ENCODE data around the gene SYNJ2. TPM values are rescaled to one million over a fixed set of nuclear protein-coding genes. Genes with fewer than 3 reads are reported as not detected.

SYNJ2 gene
- total and polyA plus RNA-seq, 2 experiments from 2014 or later = 2.8 to 5.6 TPM

GRCh38 chr6:158066136-158066781, 84.6 kb downstream of the SYNJ2 start:
- H3K27ac ChIP-seq (ENCODE audit: low read depth) = no peak overlapping the region
- no peaks in the 10 kb centered on the region for H3K9me2 ChIP-seq (ENCODE audit: insufficient read depth)
- no peaks in the 10 kb centered on the region for H3K36me3 ChIP-seq (ENCODE audit: insufficient read depth)
- Mint-ChIP-seq H3K4me1 (peaks cover 13% of the 10 kb centered on the region; the same call in 2 of the 3 replicates), H3K4me3 (no peak overlapping the region), H3K27ac (no peak overlapping the region), H3K36me3 (ENCODE audit: low read depth) (peaks cover 13% of the 10 kb centered on the region; the same call in 2 of the 3 replicates), H3K9me3 (no peaks in the 10 kb centered on the region), H3K27me3 (ENCODE audit: insufficient read depth, low read depth, poor library complexity) (peaks cover 7% of the 10 kb centered on the region)
- H4K20me1 ChIP-seq (replicated peaks; ENCODE audit: insufficient read depth) = no peaks in the 10 kb centered on the region
- H3F3A ChIP-seq (replicated peaks; ENCODE audit: low read depth) = no peaks in the 10 kb centered on the region
- H3K4me2 ChIP-seq = no peak overlapping the region
- TF ChIP-seq, protein P1, sequence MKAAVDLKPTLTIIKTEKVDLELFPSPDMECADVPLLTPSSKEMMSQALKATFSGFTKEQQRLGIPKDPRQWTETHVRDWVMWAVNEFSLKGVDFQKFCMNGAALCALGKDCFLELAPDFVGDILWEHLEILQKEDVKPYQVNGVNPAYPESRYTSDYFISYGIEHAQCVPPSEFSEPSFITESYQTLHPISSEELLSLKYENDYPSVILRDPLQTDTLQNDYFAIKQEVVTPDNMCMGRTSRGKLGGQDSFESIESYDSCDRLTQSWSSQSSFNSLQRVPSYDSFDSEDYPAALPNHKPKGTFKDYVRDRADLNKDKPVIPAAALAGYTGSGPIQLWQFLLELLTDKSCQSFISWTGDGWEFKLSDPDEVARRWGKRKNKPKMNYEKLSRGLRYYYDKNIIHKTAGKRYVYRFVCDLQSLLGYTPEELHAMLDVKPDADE (IDR thresholded peaks at IDR 0.05) = no peak
- TF ChIP-seq ZNF114 (CRISPR knock-in tag; IDR thresholded peaks at IDR 0.05) (no peak), EZH2 (IDR thresholded peaks at IDR 0.05; ENCODE audit: low read depth, unreplicated experiment) (no peak)
- H2AFZ ChIP-seq = no peak overlapping the region
- no peaks in the 10 kb centered on the region for H3K79me2 ChIP-seq (replicated peaks; ENCODE audit: insufficient read depth)
- no peak overlapping the region for H3K4me3 ChIP-seq
- no peak for DNase-seq (ENCODE audit: low spot score)
- no peak for ATAC-seq
- H3K27me3 ChIP-seq (ENCODE audit: insufficient read depth) = no peaks in the 10 kb centered on the region
- H3K4me1 ChIP-seq (ENCODE audit: insufficient read depth) = no peaks in the 10 kb centered on the region

- H3K36me3 Mint-ChIP-seq (ENCODE audit: low read depth) = peaks cover 11% of the 10 kb centered on the region; the same call in 2 of the 3 replicates
- TF ChIP-seq, protein P2, sequence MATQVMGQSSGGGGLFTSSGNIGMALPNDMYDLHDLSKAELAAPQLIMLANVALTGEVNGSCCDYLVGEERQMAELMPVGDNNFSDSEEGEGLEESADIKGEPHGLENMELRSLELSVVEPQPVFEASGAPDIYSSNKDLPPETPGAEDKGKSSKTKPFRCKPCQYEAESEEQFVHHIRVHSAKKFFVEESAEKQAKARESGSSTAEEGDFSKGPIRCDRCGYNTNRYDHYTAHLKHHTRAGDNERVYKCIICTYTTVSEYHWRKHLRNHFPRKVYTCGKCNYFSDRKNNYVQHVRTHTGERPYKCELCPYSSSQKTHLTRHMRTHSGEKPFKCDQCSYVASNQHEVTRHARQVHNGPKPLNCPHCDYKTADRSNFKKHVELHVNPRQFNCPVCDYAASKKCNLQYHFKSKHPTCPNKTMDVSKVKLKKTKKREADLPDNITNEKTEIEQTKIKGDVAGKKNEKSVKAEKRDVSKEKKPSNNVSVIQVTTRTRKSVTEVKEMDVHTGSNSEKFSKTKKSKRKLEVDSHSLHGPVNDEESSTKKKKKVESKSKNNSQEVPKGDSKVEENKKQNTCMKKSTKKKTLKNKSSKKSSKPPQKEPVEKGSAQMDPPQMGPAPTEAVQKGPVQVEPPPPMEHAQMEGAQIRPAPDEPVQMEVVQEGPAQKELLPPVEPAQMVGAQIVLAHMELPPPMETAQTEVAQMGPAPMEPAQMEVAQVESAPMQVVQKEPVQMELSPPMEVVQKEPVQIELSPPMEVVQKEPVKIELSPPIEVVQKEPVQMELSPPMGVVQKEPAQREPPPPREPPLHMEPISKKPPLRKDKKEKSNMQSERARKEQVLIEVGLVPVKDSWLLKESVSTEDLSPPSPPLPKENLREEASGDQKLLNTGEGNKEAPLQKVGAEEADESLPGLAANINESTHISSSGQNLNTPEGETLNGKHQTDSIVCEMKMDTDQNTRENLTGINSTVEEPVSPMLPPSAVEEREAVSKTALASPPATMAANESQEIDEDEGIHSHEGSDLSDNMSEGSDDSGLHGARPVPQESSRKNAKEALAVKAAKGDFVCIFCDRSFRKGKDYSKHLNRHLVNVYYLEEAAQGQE (IDR thresholded peaks at IDR 0.05; ENCODE audit: unreplicated experiment) = no peak
- TF ChIP-seq ZNF331 (CRISPR knock-in tag; IDR thresholded peaks at IDR 0.05; ENCODE audit: low read depth) (no peak), NANOG (IDR thresholded peaks at IDR 0.05; ENCODE audit: borderline replicate concordance) (no peak), JUNB (IDR thresholded peaks at IDR 0.05; ENCODE audit: unreplicated experiment) (no peak), POLR2AphosphoS5 (IDR thresholded peaks at IDR 0.05; ENCODE audit: low read depth) (no peak), ZNF114 (CRISPR knock-in tag; IDR thresholded peaks at IDR 0.05) (no peak), EZH2phosphoT487 (IDR thresholded peaks at IDR 0.05; ENCODE audit: unreplicated experiment) (no peak), CTCF (conservative IDR thresholded peaks at IDR 0.05; ENCODE audit: low read depth in 2 of 2) (no peak), CREB1 (CRISPR knock-in tag; IDR thresholded peaks at IDR 0.05; ENCODE audit: low read depth) (no peak), STAT1 (IDR thresholded peaks at IDR 0.05; ENCODE audit: unreplicated experiment) (no peak)
Measured at GRCh38 chr6:158067436-158068015, 85.9 kb downstream of the SYNJ2 start.

More at GRCh38 chr6:158067436-158068015, 85.9 kb downstream of the SYNJ2 start:
- no peak overlapping the region for H3K4me3 ChIP-seq
- no peaks in the 10 kb centered on the region for H3K79me2 ChIP-seq (replicated peaks; ENCODE audit: insufficient read depth)
- H3K36me3 ChIP-seq (ENCODE audit: insufficient read depth) = no peaks in the 10 kb centered on the region
- Mint-ChIP-seq H3K4me3 (no peak overlapping the region), H3K27ac (no peak overlapping the region), H3K27me3 (ENCODE audit: insufficient read depth, low read depth, poor library complexity) (peaks cover 9% of the 10 kb centered on the region), H3K9me3 (no peaks in the 10 kb centered on the region), H3K4me1 (peaks cover 16% of the 10 kb centered on the region; the same call in 2 of the 3 replicates)
- no peaks in the 10 kb centered on the region for H3K9me2 ChIP-seq (ENCODE audit: insufficient read depth)
- DNase-seq (ENCODE audit: low spot score) = no peak
- ATAC-seq = no peak
- H2AFZ ChIP-seq = no peak overlapping the region
- H3K4me1 ChIP-seq (ENCODE audit: insufficient read depth) = no peaks in the 10 kb centered on the region
- H4K20me1 ChIP-seq (replicated peaks; ENCODE audit: insufficient read depth) = no peaks in the 10 kb centered on the region
- no peak overlapping the region for H3K27ac ChIP-seq (ENCODE audit: low read depth)
- no peak overlapping the region for H3K4me2 ChIP-seq
- no peaks in the 10 kb centered on the region for H3F3A ChIP-seq (replicated peaks; ENCODE audit: low read depth)
- H3K27me3 ChIP-seq (ENCODE audit: insufficient read depth) = no peaks in the 10 kb centered on the region

Data from GM23338 (cell line).